Skin epidermis (tissue), 12 donors: Measurements from ENCODE around the gene JADE3.
A peak's percentile ranks its signal among the peaks of the same experiment; 100 is the strongest.

ENCODE experiments used
- H3K27ac ChIP-seq, 21 experiments: fragments of 200-600 bp; sonication (generic) in 11 of 21; one replicate each; pipeline ENCODE4 v1.5.0; 2020; ENCODE audit warnings: mild to moderate bottlenecking in 3 of 21, inconsistent platforms in 2 of 21, moderate library complexity in 2 of 21
- H3K4me3 ChIP-seq, 7 experiments: fragments of 200-600 bp; sonication (generic) in 2 of 7; one replicate each; pipeline ENCODE4 v1.5.0; 2020; ENCODE audit warnings: inconsistent platforms in 2 of 7, mild to moderate bottlenecking in 2 of 7, moderate library complexity in 1 of 7

The JADE3 gene

DNA sequence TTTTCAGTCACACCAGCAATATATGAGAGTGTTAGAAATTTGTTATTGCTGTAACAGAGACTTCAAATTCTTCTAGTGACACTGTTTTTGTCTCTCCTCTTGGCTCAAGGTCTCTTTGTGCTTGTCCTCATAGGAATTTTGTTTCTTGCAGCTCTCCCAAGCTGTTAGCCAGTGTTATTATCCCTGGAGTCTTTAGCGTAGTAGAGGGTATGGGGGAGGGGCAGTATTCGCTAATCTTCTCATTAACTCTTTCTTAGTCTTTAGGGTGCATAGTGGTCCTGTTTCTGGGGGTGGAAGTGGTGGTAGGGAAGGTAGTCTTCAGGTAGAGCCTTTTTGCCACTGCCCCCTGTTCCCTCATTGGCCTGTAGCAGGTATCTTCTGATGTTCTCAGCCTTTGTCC, 79.4 kb downstream of the JADE3 start:
- H3K27ac ChIP-seq, result no peak overlapping the region
- no peak overlapping the region for H3K4me3 ChIP-seq

DNA sequence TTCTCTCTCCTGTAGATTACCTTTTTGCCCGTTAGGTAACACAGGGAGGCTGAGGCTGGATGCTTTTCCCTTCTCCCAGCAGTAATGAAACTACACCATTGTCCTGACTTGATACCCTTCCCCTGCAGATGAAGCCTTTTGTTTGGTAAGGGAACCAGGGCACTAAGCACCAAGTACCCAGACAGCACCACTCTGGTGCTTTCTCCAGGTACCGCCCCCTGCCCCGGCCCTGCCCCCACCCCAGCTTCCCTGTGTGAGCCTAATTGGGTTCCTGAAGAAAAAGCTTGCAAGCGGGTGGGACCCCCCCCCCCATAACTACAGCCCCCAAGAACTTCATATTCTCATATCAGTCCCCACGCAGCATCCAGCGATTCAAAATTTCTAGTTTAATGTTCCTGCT, 79.8 kb downstream of the JADE3 start:
- no peak overlapping the region for H3K4me3 ChIP-seq
- H3K27ac ChIP-seq, result no peak overlapping the region

DNA sequence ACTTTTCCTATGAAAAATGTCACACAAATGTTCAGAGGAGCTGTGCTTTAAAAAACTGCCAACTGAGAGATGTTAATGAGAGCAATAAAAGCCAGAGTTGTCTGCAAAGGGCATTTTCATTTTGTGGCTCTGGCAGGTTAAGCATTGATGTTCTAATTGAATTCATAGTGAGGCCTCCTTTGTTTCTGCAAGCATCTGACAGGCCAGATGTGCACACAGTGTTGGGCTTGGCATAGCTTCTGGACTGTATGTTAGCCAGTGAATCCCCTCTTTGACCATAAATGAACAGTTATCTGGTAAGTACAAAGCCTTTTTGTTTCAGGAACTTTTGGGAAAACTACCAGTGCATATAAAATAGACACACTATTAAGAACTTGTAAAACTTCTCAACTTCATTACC, 81.9 kb downstream of the JADE3 start:
- Histone ChIP-seq H3K27ac (no peak overlapping the region), H3K4me3 (no peak overlapping the region)

DNA sequence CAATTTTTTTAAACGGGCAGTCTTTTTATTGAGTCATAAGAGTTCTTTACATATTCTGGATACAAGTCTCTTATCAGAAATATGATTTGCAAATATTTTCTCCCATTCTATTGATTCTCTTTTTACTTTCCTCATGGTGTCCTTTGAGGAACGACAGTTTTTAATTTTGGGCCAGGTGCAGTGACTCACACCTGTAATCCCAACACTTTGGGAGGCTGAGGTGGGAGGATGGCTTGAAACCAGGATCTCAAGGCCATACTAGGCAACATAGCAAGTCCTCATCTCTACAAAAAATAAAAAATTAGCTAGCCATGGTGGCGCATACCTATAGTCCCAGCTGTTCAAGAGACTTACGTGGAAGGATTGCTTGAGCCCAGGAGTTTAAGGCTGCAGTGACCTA, 99.9 kb downstream of the JADE3 start:
- no peak overlapping the region for H3K27ac ChIP-seq
- H3K4me3 ChIP-seq, result no peak overlapping the region

DNA sequence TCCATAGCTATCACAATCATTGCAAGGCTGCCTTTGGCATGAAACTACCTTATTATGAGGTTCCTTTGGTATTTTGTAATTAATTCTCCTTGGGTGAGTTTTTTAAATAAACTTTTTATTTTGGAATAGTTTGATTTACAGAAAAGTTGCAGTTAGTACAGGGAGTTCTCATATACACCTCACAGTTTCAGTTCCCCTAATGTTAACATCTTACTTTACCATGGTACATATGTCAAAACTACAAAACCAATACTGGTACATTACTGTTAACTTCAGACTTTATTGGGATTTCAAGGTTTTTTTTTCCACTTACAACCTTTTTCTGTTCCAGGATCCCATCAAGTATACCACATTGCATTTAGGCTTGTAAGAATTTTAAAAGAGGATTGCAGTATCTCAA, 114.0 kb downstream of the JADE3 start:
- no peak overlapping the region for H3K4me3 ChIP-seq
- no peak overlapping the region for H3K27ac ChIP-seq

DNA sequence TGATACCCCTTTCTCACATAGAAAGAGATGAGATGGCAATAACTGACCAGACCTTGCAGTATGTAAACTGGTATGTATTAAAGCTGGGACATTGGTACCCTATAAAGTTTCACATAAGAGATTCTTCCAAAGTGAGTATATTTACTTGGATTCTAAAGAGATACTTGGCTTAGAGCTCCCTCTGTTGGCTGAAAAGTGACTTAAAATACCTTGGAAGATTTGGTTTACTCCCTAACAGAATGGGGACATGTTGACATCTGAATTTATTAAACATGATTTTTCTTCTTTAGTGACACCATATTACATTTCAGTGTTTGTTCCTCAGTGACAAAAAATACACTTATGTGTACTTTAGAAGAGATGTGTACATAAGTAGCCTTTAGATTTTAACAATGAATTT, 118.1 kb downstream of the JADE3 start:
- no peak overlapping the region for H3K27ac ChIP-seq
- H3K4me3 ChIP-seq, result no peak overlapping the region

DNA sequence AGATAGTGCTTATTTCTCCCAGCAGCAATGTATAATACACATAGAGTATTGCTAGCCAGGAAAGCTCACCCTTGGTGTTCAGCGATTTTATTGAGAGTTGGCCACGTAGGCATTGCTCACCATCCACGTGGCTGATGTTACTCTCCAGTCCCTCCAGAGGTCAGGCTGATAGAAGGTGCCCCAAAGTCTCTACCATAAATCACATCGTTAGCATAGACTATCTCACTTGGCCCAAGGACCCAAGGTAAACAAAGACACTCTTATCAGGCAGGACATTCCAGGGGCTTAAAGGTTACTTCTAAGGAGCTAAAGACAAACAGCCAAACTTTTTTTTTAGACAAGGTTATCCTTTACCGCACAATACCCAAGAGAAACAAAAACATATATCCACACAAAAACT, 135.8 kb downstream of the JADE3 start:
- Histone ChIP-seq H3K4me3 (no peak overlapping the region), H3K27ac (no peak overlapping the region)

DNA sequence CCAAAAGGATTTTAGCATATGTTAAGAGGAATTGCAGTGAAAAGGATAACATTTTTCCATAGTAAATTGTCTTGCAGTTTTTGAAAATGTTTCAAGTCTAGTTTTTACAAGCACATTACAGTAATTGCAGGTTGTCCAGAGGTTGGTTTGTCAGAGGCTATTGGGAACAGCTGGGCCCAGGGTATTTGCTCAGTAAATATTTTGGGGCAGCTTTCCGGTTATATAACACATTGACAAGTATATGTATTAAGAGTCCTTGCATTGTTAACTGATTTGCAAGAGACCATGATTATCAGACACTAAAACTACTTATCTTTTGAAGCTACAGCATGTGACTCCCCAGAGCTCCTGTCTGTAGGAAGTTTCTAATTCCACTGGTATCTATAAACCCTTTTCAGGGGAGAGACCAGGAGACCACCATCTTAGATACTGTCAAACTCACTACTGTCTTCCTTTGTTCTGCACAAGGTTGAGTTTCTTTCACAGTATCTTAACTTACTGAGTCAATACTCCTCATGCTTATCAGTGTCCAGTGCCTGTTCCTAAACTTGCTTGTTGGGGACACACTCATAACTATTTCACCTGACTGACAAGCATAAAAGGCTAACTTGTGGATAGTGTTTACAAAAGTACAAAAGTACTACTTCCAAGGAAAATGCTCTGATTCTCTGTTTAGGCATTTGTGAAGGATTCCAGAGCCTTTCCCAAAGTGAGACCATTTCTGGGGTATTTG, 147.1 kb downstream of the JADE3 start:
- H3K4me3 ChIP-seq, result no peak overlapping the region
- no peak overlapping the region for H3K27ac ChIP-seq

DNA sequence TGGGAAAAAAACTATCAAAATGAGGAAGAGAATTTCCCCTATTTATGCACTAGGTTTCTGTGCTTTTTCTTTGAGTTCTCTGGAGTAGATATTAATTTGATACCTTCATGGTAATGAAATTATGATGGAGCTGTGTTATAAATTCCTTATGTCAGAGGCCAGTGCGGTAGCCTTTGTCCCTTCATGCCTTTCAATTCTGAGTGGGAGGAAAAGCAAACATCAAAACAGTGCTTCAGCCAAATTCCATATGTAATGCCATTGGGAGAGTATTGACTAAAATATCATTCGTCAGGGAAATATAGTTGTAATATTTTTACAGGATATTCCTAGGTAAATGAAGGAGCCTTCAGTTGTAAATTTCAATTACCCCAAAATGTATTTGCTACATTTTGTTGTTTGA, 148.5 kb downstream of the JADE3 start:
- Histone ChIP-seq H3K4me3 (no peak overlapping the region), H3K27ac (no peak overlapping the region)

DNA sequence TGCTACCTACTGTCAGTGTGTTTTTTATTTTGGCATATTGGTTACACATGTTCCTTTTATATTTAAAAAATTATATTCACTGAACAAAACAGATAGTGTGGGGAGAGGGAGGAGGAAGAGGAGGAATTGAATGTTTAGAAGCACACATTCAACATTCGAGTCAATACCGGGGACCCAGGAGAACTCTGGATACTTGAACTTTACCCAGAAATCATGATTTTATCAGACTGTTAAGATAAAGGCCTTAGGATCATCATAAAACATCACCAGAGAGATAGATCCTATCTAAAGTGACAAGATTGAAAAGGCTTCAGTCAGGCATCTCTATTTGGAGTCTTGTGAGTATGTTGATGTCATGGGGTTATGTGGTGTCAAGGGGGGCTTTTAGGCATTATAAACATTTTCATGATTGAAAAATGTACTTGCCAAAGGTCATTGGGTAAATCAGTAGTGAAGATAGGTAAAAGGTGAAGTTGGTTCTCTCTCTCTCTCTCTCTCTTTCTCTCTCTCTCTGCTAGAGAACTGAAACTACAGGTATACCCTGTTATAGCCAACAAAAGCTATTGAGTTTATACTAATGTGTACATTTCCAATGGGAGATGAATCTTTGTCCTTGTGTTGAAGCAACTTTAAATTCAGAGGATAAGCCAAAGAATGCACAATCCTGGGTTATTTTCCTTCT, 149.2 kb downstream of the JADE3 start:
- Histone ChIP-seq H3K27ac (no peak overlapping the region), H3K4me3 (no peak overlapping the region)

DNA sequence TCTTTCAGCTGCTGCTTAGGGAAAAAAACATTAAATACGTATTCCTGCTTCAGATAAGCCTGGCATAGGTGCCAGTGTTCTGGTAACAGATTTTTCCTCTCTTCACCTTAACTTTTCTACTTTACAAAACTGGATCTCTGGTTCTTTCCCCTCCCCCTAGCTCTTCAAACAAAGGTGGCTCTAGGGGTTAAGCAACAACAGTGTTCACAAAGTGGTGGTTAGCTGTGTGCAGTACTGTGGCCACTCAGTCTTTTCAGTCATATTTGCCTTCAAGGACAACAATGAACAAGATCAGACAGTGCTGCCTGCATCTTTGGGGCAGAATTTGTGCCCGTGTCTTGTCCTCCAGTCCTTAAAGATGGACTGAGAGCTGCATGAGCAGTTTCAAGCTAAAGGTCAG, 151.0 kb downstream of the JADE3 start:
- H3K4me3 ChIP-seq, result no peak overlapping the region
- no peak overlapping the region for H3K27ac ChIP-seq

DNA sequence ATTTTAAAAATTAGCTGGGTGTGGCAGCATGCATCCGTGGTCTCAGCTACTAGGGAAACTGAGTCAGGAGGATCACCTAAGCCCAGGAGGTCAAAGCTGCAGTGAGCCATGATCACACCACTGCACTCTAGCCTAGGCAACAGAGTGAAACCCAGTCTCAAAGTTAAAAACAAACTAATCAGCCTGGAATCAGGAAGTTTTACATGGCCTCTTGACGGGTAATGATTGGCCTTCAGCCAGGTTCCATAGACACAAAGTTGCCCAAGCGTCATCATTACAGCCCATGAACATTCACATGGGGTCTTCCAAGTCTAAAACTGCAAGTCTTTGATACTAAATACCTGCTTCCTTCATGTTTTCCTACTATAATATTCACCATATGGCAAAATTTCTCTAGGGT, 156.0 kb downstream of the JADE3 start:
- Histone ChIP-seq H3K4me3 (no peak overlapping the region), H3K27ac (no peak overlapping the region)

DNA sequence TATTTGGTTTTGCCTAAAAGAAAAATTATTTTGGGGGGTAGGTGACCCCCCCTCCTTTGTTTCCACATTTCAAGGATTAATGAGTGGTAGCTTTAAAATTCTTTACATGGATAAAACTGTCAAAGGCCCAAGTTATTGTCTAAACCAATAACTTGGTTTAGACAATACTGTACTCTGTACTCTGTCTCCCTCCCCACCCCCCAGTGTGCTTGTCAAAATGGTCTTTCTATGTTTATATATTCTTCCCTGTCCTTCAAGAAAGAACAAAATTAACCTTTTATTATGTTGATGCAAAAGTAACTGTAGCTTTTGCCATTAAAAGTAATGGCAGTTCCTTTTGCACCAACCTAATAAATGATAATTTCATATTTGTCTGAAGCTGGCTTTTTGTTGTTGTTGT, 156.5 kb downstream of the JADE3 start:
- Histone ChIP-seq H3K27ac (no peak overlapping the region), H3K4me3 (no peak overlapping the region)

DNA sequence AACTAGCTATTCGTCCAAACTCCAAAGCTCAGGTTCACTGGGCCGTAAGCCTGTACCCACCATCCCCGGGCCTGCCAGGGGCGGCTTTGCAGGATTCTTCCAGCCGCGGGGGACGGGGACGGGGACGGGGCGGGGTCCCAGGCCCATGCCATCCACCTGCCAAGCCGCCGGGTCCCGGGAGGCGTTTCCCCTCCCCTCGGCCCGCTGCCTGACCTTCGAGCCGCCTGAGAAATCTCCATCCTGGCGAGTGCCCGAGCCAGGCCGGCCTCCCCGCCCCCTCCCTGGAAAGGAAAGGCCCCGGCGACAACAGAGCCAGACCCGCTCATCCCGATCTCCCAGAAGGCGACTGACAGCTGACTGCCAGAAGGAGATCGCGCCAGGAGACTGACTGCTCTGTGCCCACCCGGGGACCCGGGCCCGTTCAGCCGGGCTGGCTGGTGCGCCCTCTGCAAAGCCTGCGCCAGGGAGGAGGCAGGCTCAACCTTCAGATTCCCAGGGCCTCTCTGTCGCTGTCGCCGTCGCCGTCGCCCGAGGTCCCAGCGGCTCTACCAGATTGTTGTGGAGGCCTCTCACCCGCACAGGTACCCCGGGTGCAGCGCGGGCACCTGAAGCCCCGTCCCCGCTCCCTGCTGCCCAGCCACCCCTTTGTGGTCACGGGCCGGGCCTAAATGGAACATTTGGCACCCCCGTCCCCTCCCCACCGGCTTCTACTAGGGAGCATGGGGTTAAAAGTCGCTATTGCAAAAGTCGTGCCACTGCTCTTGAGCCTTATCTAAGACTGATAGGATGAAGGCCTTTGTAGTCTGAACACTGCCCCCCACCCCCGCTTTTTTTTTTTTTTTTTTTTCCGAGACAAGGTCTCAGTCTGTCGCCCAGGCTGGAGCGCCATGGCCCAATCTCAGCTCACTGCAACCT, 166.2 kb downstream of the JADE3 start, which contains the start of gene RGN:
TSS of gene RGN (plus strand) at position 315 of the 915 bp plus-strand sequence. CDS start 2,702 bp downstream, outside the sequence.
- Histone ChIP-seq H3K4me3 (peak within 1 kb of the TSS in 4 of 7 experiments; percentile 10 to 23 (median 17)), H3K27ac (peak within 1 kb of the TSS in 1 of 21 experiments; percentile 13)

DNA sequence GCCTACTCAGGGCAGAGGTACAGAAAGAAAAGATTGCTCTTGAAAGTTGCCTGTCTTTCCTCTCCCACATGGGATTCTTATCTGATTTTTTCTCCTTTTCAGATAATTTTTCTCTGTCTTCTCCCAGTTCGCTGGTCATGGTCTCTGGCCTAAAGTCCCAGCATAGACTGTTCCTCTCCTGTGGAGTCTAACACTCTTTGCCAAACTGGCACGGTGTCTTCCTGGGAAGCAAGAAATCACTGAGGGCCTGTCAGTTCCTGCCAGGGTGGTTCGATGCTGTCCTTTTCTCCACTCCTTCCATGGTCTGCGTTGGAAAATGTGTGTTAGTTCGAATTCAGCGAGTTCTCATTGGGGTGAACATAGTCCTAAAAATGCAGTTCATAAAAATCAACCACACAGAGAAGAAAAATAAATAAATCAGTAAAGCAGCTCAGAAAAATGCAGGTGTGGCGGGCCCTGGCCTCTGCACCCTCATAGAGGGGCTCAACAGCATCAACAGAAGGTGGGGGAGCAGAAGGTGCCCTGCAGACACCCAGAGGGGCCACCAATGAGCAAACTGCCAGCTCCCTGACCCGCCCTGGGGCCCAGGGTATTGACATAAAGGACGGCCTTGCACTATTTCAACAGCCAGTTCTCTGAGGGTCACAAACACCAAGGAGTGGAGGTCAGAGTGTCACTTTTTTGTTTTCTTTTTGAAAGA, 168.1 kb downstream of the JADE3 start:
- H3K4me3 ChIP-seq, result no peak overlapping the region
- no peak overlapping the region for H3K27ac ChIP-seq

DNA sequence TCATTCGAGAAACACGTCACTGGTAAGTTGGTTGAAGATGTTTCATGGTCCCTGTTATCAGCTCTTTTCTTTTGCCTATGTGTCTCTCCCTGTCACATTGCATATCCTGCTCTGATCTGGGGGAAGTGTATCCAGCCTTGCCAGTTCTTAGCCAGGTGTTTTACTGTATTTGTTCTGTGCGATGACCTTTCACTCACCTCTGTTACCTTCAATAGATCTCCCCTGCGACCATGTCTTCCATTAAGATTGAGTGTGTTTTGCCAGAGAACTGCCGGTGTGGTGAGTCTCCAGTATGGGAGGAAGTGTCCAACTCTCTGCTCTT, 168.7 kb downstream of the JADE3 start:
- H3K4me3 ChIP-seq, result no peak overlapping the region
- no peak overlapping the region for H3K27ac ChIP-seq

DNA sequence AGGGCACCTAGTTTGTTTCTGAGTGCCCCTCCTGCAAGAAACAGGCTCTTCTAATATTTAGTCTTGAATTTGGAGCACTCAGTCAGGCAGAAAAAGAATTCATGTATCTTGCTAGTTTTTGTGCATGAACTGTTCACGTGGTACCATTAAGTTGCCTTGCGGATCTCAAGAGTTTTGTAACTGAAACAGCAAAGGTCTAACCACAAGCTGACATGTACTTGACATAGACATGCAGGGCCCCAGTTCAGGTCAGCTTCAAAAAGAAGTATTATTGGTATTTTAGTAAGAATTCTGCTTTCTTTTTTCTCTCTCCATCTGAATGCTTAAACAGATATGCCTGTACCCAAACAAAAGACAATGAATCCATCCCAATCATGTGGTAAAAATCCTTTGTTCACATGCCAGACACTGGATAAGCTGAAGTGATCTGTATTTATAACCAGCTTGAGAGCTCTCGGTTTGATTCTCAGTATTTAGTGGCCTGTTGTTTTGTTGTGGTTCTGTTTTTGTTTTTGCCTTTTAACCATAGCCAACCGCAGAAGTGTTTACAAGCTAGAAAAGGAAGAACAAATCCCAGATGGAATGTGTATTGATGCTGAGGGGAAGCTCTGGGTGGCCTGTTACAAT, 179.0 kb downstream of the JADE3 start:
- Histone ChIP-seq H3K27ac (no peak overlapping the region), H3K4me3 (no peak overlapping the region)

DNA sequence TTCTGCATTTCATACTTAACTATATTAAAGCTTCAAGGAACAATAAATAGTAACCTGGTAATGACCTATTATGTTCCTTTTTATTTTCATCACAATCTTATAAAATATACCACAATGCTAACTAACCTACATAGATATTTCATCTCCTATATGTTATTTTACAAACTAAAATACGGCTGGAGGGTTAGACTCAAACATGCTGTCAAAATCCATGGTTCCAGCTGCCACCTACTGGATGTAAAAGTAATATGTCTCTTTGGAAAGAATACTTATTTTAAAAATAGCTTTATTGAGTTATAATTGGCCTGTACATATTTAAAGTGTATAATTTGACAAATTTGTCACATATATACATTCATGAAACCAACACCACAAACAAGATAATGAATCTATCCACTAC, 181.0 kb downstream of the JADE3 start:
- H3K4me3 ChIP-seq, result no peak overlapping the region
- H3K27ac ChIP-seq, result no peak overlapping the region

DNA sequence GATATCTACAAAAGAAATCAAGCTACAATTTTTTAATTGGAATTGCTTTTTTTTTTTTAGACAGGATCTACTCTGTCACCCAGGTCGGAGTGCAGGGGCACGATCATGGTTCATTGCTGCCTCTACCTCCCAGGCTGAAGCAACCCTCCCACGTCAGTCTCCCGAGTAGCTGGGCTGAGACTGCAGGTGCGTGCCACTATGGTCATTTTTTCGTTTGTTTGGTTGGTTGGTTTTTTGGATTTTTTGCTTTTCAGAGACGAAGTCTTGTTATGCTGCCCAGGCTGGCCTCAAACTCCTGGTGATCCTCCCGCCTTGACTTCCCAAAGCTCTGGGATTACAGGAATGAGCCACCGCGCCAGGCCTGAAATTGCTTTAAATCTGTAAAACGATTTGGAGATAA, 181.6 kb downstream of the JADE3 start:
- Histone ChIP-seq H3K4me3 (no peak overlapping the region), H3K27ac (no peak overlapping the region)

DNA sequence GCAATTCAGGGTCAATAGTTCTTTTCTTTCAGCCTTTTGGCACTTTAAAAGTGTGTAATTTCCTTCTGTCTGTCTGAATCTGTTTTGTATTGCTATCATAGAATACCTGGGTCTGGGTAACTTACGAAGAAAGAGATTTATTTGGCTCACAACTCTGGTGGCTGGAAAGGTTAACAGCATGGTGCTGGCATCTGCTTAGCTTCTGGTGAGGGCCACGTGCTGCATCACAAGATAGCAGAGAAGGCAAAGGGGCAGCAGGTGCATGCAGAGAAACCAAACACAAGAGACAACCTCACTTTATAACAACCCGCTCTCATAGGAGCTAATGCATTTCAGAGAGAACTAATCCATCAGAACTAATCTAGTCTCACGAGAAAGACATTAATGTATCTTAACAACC, 184.8 kb downstream of the JADE3 start:
- Histone ChIP-seq H3K27ac (no peak overlapping the region), H3K4me3 (no peak overlapping the region)
